GM21390 (cell line): ENCODE measurements around the gene JAKMIP2.
"Not testable (repeated sequence)": the region's sequence is repeated elsewhere in the genome, so short reads cannot be mapped to it uniquely, and the experiment has no call there.

Experiments used
- ATAC-seq: cut with Tn5 transposase; IDR thresholded peaks from one replicate; pipeline ENCODE4 v1.9.1; 2021; ENCODE audit not compliant: unreplicated experiment

JAKMIP2 gene

DNA sequence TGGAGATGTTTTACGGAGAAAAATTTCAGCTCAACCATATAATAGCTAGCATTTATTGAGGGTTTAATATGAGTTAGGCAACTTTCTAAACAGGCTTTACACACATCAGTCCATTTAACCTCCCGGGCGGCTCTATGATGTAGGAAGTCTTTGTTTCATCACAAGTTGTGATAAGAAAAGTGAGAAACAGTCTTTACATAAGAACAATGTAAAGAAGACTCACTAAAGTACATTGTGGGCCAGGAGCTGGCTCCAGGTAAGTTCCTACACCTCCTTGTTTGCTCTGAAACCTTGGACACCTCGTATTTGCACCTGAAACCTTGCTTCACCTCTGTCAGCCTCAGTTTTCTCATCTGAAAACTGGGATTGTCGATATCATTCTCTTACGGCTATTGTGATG, 116.1 kb downstream of the JAKMIP2 start:
- ATAC-seq = no peak

- no peak for ATAC-seq
Observed at GRCh38 chr5:147661541-147661940, 121.0 kb downstream of the JAKMIP2 start.

DNA sequence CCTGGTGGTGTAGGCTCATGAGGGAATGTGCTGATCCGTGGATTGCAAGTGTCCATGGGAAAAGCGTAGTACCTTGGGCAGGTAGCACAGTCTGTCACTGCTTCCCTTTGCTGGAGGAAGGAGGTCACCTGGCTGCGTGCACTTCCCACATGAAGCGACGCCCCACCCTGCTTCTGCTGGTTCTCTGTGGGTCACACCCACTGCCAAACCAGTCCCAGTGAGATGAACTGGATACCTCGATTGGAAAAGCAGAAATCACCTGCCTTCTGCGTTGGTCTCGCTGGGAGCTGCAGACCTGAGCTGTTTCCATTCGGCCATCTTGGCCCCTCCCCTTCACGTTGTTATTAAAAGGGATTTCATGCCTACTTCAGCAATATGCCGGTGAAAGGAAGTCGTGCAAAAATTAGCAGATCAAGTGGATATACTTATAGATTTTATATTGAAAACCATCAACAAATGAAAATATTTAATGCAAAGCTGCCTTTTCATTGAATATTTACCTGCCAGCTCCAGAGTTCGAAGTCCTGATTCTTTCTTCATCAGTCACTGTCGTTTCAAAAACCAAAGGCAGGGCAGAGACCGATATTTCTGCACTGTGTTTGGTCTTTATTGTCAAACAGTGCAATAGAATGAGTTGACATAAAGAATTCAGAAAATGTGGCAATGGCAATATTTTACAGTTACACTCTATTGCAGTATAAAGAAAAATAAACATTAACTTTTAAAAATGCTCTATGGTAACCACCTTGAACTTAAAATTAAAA, 123.2 kb downstream of the JAKMIP2 start:
- ATAC-seq = no peak

DNA sequence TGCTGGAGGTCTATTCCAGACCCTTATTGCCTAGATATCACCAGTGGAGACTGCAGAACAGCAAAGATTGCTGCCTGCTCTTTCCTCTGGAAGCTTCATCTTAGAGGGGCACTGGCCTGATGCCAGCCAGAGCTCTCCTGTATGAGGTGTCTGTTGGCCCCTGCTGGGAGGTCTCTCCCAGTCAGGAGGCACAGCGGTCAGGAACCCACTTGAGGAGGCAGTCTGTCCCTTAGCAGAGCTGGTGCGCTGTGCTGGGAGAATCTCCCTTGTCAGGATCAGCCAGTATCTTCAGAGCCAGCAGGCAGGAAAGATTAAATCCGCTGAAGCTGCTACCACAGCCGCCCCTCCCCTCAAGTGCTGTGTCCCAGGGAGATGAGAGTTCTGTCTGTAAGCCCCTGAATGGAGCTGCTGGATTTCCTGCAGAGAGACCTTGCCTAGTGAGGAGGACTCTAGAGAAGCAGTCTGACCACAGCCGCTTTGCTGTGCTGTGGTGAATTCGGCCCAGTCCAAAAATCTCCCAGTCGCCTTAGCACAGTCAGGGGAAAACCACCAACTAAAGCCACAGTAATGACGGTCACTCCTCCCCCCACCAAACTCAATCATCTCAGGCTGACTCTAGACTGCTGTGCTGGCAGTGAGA, 124.1 kb downstream of the JAKMIP2 start:
- no peak for ATAC-seq

GRCh38 chr5:147648597-147648996, 133.9 kb downstream of the JAKMIP2 start:
- no peak for ATAC-seq

DNA sequence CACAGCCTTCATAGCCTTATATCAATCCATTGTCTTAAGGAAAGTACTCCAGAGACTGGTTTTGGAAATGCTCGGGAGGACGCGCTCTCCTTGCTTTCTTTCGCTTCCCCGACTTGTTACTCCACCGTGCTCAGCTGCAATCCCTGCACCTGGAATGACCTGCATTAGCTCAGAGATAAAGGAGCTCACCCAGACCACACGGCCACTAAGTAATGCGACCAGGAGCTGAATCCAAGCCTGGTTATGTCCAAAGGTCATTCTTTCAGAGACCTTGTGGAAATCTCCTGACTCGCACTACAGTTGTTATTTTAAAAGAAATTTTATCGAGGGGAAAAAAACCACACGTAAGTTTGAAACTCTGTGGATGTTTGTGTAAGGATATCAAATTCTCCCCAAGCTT, 137.3 kb downstream of the JAKMIP2 start:
- ATAC-seq = no peak

DNA sequence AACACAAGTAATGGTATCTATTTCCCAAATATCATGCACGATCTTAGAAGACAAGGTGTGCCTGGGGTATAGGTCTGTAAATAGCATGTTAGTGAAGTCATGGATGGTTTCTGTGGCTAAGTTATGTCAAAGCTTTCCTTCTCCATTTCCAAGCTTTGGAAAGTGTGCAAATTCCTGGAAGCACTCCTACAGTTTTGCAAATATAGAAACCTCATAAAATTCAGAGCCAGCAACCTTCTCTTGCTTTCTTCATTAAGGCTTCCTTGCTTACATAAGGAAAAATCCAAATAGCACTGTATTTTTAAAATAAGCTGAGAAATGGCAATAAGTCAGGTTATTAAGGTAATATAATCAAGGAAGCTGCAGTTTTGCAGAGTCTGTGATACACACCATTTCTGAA, 138.1 kb downstream of the JAKMIP2 start:
- ATAC-seq = no peak

GRCh38 chr5:147643142-147643541, 139.4 kb downstream of the JAKMIP2 start:
- no peak for ATAC-seq

- no peak for ATAC-seq
Observed at GRCh38 chr5:147642666-147643065, 139.9 kb downstream of the JAKMIP2 start.

GRCh38 chr5:147639321-147639720, 143.2 kb downstream of the JAKMIP2 start:
- ATAC-seq = no peak

DNA sequence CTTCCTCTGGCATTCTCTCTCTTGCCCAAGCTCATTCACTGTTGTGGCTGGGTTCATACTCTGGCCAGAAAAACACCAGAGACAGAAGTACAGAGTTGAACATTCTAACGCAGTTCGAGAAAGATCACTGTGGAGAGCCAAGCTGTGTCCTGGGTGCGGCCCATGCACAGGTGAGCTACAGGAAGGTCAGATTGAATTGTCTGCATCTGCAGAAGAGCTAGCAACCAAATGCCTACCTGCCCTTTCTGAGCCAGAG, 145.9 kb downstream of the JAKMIP2 start:
- ATAC-seq = no peak

GRCh38 chr5:147635882-147636728, 146.4 kb downstream of the JAKMIP2 start:
- no peak for ATAC-seq

GRCh38 chr5:147635439-147635838, 147.1 kb downstream of the JAKMIP2 start:
- ATAC-seq = not testable (repeated sequence)

DNA sequence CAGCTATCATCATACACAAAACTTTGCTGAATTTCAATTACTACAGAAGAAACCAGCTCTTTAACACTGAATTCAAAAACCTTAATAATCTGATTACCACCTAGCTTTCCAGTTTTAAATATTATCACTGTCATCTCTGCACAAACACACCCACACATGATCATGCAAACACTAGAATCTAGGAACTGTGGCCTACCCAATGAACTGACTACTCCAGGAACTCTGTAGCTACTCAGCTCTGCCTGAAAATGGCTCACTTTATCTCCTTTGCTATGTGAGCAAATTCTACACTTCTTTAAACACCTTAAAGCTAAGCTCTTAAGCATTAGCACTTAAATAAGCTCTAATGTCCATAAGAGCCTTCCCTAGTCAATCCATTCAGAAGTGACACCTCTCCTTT, 149.4 kb downstream of the JAKMIP2 start:
- ATAC-seq = no peak

GRCh38 chr5:147631428-147632003, 151.0 kb downstream of the JAKMIP2 start:
- no peak for ATAC-seq

DNA sequence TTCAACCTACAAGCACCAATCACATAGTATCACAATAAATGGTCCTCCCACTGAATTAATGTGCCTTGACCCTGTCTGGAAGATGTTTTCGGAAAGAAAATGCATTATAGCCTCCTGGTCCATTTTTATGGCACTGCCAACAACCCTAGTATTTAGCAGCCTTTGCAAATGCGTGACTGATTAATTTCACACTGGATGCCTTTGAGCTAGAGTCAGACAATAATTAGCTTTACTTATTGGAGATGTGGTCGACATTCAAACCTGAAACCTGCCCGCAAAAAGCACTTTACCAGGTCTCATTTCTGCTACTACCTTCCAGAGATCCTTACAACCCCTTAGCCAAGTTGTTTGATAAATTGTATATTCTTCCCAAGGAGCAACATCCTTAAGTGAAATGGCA, 153.3 kb downstream of the JAKMIP2 start:
- ATAC-seq = no peak

- peak; percentile 93 for ATAC-seq
Observed at GRCh38 chr5:147628058-147628895, 154.3 kb downstream of the JAKMIP2 start.

GRCh38 chr5:147626464-147626863, 156.1 kb downstream of the JAKMIP2 start:
- no peak for ATAC-seq

DNA sequence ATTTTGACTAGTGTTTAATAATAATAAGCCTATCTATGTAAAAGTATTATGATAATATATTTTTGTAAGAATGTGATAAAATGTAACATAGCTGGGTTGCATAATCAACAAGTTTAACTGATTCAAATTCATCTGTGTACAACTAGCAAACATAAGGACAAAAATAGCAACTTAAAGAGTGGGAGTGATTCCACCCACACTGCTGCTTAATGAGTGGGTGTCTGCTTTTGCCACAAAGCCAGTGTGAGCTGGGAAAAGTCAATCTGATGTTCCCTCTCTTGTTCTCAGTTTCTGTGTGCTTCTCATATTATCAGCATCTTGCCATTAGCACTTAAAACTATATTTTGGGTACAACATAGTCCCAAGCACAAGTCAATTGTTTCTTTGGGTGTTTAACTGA, 161.5 kb downstream of the JAKMIP2 start:
- ATAC-seq = no peak

- no peak for ATAC-seq
Observed at GRCh38 chr5:147619281-147619878, 163.1 kb downstream of the JAKMIP2 start.
